Measurements from ENCODE around the gene VCAN.

The VCAN gene

GRCh38 chr5:83522446-83522845 is 50.9 kb downstream of the VCAN start:
- H3K4me1 ChIP-seq (ENCODE audit: insufficient read depth, low read length), result no peaks in the 10 kb centered on the region
- H3K9me3 ChIP-seq (ENCODE audit: control insufficient read depth, insufficient read depth, low read length), result no peaks in the 10 kb centered on the region
- H3K36me3 ChIP-seq (ENCODE audit: insufficient read depth, low read length), result peaks cover 25% of the 10 kb centered on the region; the same call in 1 of the 2 replicates
- no peak overlapping the region for H3K9ac ChIP-seq (ENCODE audit: low read depth, low read length)

GRCh38 chr5:83523929-83524328 is 52.4 kb downstream of the VCAN start:
- Histone ChIP-seq H3K9me3 (ENCODE audit: control insufficient read depth, insufficient read depth, low read length) (no peaks in the 10 kb centered on the region), H3K36me3 (ENCODE audit: insufficient read depth, low read length) (peaks cover 24% of the 10 kb centered on the region; the same call in 1 of the 2 replicates), H3K9ac (ENCODE audit: low read depth, low read length) (no peak overlapping the region), H3K4me1 (ENCODE audit: insufficient read depth, low read length) (no peaks in the 10 kb centered on the region)

- no peaks in the 10 kb centered on the region for H3K4me1 ChIP-seq (ENCODE audit: insufficient read depth, low read length)
- no peak overlapping the region for H3K9ac ChIP-seq (ENCODE audit: low read depth, low read length)
- H3K36me3 ChIP-seq (ENCODE audit: insufficient read depth, low read length), result peaks cover 20% of the 10 kb centered on the region; the same call in 1 of the 2 replicates
- H3K9me3 ChIP-seq (ENCODE audit: control insufficient read depth, insufficient read depth, low read length), result no peaks in the 10 kb centered on the region
These were observed 52.8 kb downstream of the VCAN start for GRCh38 chr5:83524345-83524744.

GRCh38 chr5:83524991-83525390 is 53.4 kb downstream of the VCAN start:
- Histone ChIP-seq H3K4me1 (ENCODE audit: insufficient read depth, low read length) (no peaks in the 10 kb centered on the region), H3K36me3 (ENCODE audit: insufficient read depth, low read length) (peaks cover 15% of the 10 kb centered on the region; the same call in 1 of the 2 replicates), H3K9me3 (ENCODE audit: control insufficient read depth, insufficient read depth, low read length) (no peaks in the 10 kb centered on the region), H3K9ac (ENCODE audit: low read depth, low read length) (no peak overlapping the region)

GRCh38 chr5:83526289-83526688 is 54.7 kb downstream of the VCAN start:
- Histone ChIP-seq H3K36me3 (ENCODE audit: insufficient read depth, low read length) (peaks cover 5% of the 10 kb centered on the region; the same call in 1 of the 2 replicates), H3K9me3 (ENCODE audit: control insufficient read depth, insufficient read depth, low read length) (no peaks in the 10 kb centered on the region), H3K4me1 (ENCODE audit: insufficient read depth, low read length) (no peaks in the 10 kb centered on the region), H3K9ac (ENCODE audit: low read depth, low read length) (no peak overlapping the region)

- Histone ChIP-seq H3K4me1 (ENCODE audit: insufficient read depth, low read length) (no peaks in the 10 kb centered on the region; the same call in 1 of the 2 replicates), H3K9ac (ENCODE audit: low read depth, low read length) (no peak overlapping the region), H3K36me3 (ENCODE audit: insufficient read depth, low read length) (peaks cover 5% of the 10 kb centered on the region), H3K9me3 (ENCODE audit: control insufficient read depth, insufficient read depth, low read length) (no peaks in the 10 kb centered on the region)
These were observed 55.7 kb downstream of the VCAN start for GRCh38 chr5:83527221-83527620.

GRCh38 chr5:83527722-83528438 is 56.3 kb downstream of the VCAN start:
- peaks cover 5% of the 10 kb centered on the region for H3K36me3 ChIP-seq (ENCODE audit: insufficient read depth, low read length)
- H3K4me1 ChIP-seq (ENCODE audit: insufficient read depth, low read length), result no peaks in the 10 kb centered on the region; the same call in 1 of the 2 replicates
- no peaks in the 10 kb centered on the region for H3K9me3 ChIP-seq (ENCODE audit: control insufficient read depth, insufficient read depth, low read length)
- H3K9ac ChIP-seq (ENCODE audit: low read depth, low read length), result no peak overlapping the region

GRCh38 chr5:83528439-83528769 is 56.9 kb downstream of the VCAN start:
- no peaks in the 10 kb centered on the region; the same call in 1 of the 2 replicates for H3K4me1 ChIP-seq (ENCODE audit: insufficient read depth, low read length)

GRCh38 chr5:83530193-83530592 is 58.6 kb downstream of the VCAN start:
- Histone ChIP-seq H3K4me1 (ENCODE audit: insufficient read depth, low read length) (no peaks in the 10 kb centered on the region; the same call in 1 of the 2 replicates), H3K36me3 (ENCODE audit: insufficient read depth, low read length) (no peaks in the 10 kb centered on the region; the same call in 1 of the 2 replicates), H3K9ac (ENCODE audit: low read depth, low read length) (no peak overlapping the region), H3K9me3 (ENCODE audit: control insufficient read depth, insufficient read depth, low read length) (no peaks in the 10 kb centered on the region)

More at GRCh38 chr5:83528439-83528769, 56.9 kb downstream of the VCAN start:
- Histone ChIP-seq H3K36me3 (ENCODE audit: insufficient read depth, low read length) (peaks cover 5% of the 10 kb centered on the region), H3K9ac (ENCODE audit: low read depth, low read length) (no peak overlapping the region), H3K9me3 (ENCODE audit: control insufficient read depth, insufficient read depth, low read length) (no peaks in the 10 kb centered on the region)

- no peak overlapping the region for H3K9ac ChIP-seq (ENCODE audit: low read depth, low read length)
- no peaks in the 10 kb centered on the region; the same call in 1 of the 2 replicates for H3K36me3 ChIP-seq (ENCODE audit: insufficient read depth, low read length)
- H3K4me1 ChIP-seq (ENCODE audit: insufficient read depth, low read length), result no peaks in the 10 kb centered on the region; the same call in 1 of the 2 replicates
- no peaks in the 10 kb centered on the region for H3K9me3 ChIP-seq (ENCODE audit: control insufficient read depth, insufficient read depth, low read length)
These were observed 60.1 kb downstream of the VCAN start for GRCh38 chr5:83531661-83532060.

- no peak overlapping the region for H3K9ac ChIP-seq (ENCODE audit: low read depth, low read length)
- H3K36me3 ChIP-seq (ENCODE audit: insufficient read depth, low read length), result peaks cover 45% of the 10 kb centered on the region
- H3K9me3 ChIP-seq (ENCODE audit: control insufficient read depth, insufficient read depth, low read length), result no peaks in the 10 kb centered on the region
- H3K4me1 ChIP-seq (ENCODE audit: insufficient read depth, low read length), result no peaks in the 10 kb centered on the region
These were observed 67.4 kb downstream of the VCAN start for GRCh38 chr5:83538786-83539462.

- Histone ChIP-seq H3K4me1 (ENCODE audit: insufficient read depth, low read length) (no peaks in the 10 kb centered on the region), H3K9ac (ENCODE audit: low read depth, low read length) (no peak overlapping the region), H3K36me3 (ENCODE audit: insufficient read depth, low read length) (peaks cover 45% of the 10 kb centered on the region), H3K9me3 (ENCODE audit: control insufficient read depth, insufficient read depth, low read length) (no peaks in the 10 kb centered on the region)
These were observed 67.9 kb downstream of the VCAN start for GRCh38 chr5:83539463-83539790.

- H3K4me1 ChIP-seq (ENCODE audit: insufficient read depth, low read length), result no peaks in the 10 kb centered on the region
- peaks cover 45% of the 10 kb centered on the region for H3K36me3 ChIP-seq (ENCODE audit: insufficient read depth, low read length)
- H3K9me3 ChIP-seq (ENCODE audit: control insufficient read depth, insufficient read depth, low read length), result no peaks in the 10 kb centered on the region
- H3K9ac ChIP-seq (ENCODE audit: low read depth, low read length), result no peak overlapping the region
These were observed 68.6 kb downstream of the VCAN start for GRCh38 chr5:83540105-83540504.

GRCh38 chr5:83540783-83541182 is 69.2 kb downstream of the VCAN start:
- Histone ChIP-seq H3K9ac (ENCODE audit: low read depth, low read length) (no peak overlapping the region), H3K36me3 (ENCODE audit: insufficient read depth, low read length) (peaks cover 45% of the 10 kb centered on the region)

GRCh38 chr5:83542839-83543238 is 71.3 kb downstream of the VCAN start:
- Histone ChIP-seq H3K9me3 (ENCODE audit: control insufficient read depth, insufficient read depth, low read length) (no peaks in the 10 kb centered on the region), H3K36me3 (ENCODE audit: insufficient read depth, low read length) (peaks cover 37% of the 10 kb centered on the region), H3K4me1 (ENCODE audit: insufficient read depth, low read length) (no peaks in the 10 kb centered on the region), H3K9ac (ENCODE audit: low read depth, low read length) (no peak overlapping the region)

More at GRCh38 chr5:83540783-83541182, 69.2 kb downstream of the VCAN start:
- Histone ChIP-seq H3K4me1 (ENCODE audit: insufficient read depth, low read length) (no peaks in the 10 kb centered on the region), H3K9me3 (ENCODE audit: control insufficient read depth, insufficient read depth, low read length) (no peaks in the 10 kb centered on the region)
